Gastroesophageal sphincter (tissue), 4 donors: ENCODE measurements around the gene CCDC88C. TPM values are rescaled to one million over a fixed set of nuclear protein-coding genes. Genes with fewer than 3 reads are reported as not detected.

Experiments used
- ATAC-seq: fragments of 150-250 bp; one replicate; pipeline ENCODE4 v1.9.1; 2016; ENCODE audit warnings: mild to moderate bottlenecking, moderate library complexity
- H3K27ac ChIP-seq, 4 donors: fragments of 200-600 bp; sonication (generic) in 3 of 4; 1 replicate in 3 of 4; 2 replicates in 1 of 4; pipeline ENCODE4 v1.5.1; 2016 to 2019
- H3K27me3 ChIP-seq: fragments of 200-600 bp; sonication (generic); one replicate; pipeline ENCODE4 v1.5.1; 2019
- H3K36me3 ChIP-seq, 2 donors: fragments of 200-600 bp; sonication (generic); one replicate each; pipeline ENCODE4 v1.5.1; 2019; ENCODE audit warnings: control low read depth in 1 of 2
- H3K4me1 ChIP-seq, 3 donors: fragments of 200-600 bp; sonication (generic); 1 replicate in 2 of 3; 2 replicates in 1 of 3; pipeline ENCODE4 v1.5.1; 2016 to 2019; ENCODE audit warnings: control low read depth in 2 of 3
- H3K4me3 ChIP-seq, 2 donors: fragments of 200-600 bp; sonication (generic); one replicate each; pipeline ENCODE4 v1.5.1; 2019; ENCODE audit warnings: mild to moderate bottlenecking in 1 of 2, moderate library complexity in 1 of 2
- H3K9me3 ChIP-seq, 3 donors: fragments of 200-600 bp; sonication (generic); one replicate each; pipeline ENCODE4 v1.5.1; 2017 to 2019; ENCODE audit warnings: control low read depth in 2 of 3
- EP300 ChIP-seq: sonication (generic); formaldehyde crosslinking; IDR thresholded peaks from one replicate; pipeline ENCODE4 v1.6.1; 2017; ENCODE audit warnings: antibody characterized with exemption, mild to moderate bottlenecking
- POLR2A ChIP-seq, 2 donors: fragments of 450-650 bp; IDR thresholded peaks; one replicate each; pipeline ENCODE4 v1.6.1; 2017; ENCODE audit warnings: antibody characterized with exemption in 2 of 2, mild to moderate bottlenecking in 2 of 2, moderate library complexity in 1 of 2
- POLR2AphosphoS5 ChIP-seq: sonication (generic); formaldehyde crosslinking; IDR thresholded peaks from one replicate; pipeline ENCODE4 v1.6.1; 2017; ENCODE audit warnings: antibody characterized with exemption
- WGBS, 2 donors: methylation state at CpG; one replicate each; pipeline ENCODE4 v1.1.5; 2018; ENCODE audit warnings: low coverage in 1 of 2; 5-methylcytosine and 5-hydroxymethylcytosine counted together
- total RNA-seq, 4 donors: library from RNA; depleted of rRNA; stranded (reverse); fragments of >200 nt; gene quantifications; one replicate each; pipeline ENCODE4 v1.1.0, GENCODE V29; 2016
- TF ChIP-seq, protein P1 (sequence below), 4 experiments: fragments of 200-600 bp in 2 of 4; fragments of 450-650 bp in 2 of 4; sonication (generic) in 1 of 4; IDR thresholded peaks; one replicate each; pipeline ENCODE4 v1.5.1; 2017 to 2019; ENCODE audit warnings: antibody characterized with exemption in 4 of 4, mild to moderate bottlenecking in 2 of 4, moderate library complexity in 2 of 4

CCDC88C gene
- total RNA-seq, 4 donors from 2014 or later, result 2.0 to 10.1 (median 4.9) TPM

DNA sequence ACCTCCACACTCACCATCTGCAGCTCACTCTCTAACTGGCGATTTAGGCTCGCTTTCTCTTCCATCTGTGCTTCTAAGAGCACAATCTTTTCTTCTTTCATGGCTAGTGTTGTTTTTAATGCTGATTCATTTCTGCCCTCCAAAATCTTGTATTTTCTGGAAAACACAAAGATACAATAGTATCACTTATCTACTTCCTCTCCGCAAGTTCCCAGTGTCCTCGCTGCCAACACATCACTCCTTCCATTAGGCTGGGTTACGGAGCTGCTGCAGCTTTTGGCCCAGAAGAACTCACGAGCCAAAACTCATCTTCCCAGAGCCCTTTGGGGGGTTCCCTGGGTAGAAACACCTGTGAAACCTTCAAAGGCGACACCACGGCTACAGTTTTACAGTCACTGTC lies 109.3 kb downstream of the CCDC88C start:
- WGBS, 2 donors, result 91 to 100% methylated on average over 2 to 5 of the region's 8 CpGs
- ATAC-seq, result no peak

DNA sequence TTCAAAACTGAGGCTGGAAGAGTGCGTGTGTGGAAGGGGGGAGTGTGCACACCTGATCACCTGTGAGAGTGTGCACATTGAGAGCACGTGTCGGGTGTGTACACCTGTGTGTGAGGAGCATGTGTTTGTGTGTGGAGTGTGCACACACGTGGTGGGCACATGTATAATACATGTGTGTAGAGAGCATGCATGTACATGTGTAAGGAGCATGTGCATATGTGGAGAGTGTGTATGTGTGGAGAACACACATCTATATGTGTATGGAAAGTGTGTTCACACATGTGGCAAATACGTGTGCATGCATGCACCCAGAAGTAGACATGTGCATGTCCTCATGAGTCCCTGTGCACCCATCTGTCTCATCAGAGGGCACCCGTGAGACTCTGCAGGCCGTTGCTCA lies 110.0 kb downstream of the CCDC88C start:
- Histone ChIP-seq H3K36me3 (peaks cover 0 to 14% of the 10 kb centered on the region in 2 donors), H3K4me1 (no peaks in the 10 kb centered on the region), H3K27me3 (no peaks in the 10 kb centered on the region), H3K9me3 (no peaks in the 10 kb centered on the region), H3K27ac (no peak overlapping the region), H3K4me3 (no peak overlapping the region)
- WGBS, 2 donors, result 97 to 100% methylated on average over 3 to 6 of the region's 7 CpGs
- no peak for ATAC-seq
- TF ChIP-seq, protein P1, sequence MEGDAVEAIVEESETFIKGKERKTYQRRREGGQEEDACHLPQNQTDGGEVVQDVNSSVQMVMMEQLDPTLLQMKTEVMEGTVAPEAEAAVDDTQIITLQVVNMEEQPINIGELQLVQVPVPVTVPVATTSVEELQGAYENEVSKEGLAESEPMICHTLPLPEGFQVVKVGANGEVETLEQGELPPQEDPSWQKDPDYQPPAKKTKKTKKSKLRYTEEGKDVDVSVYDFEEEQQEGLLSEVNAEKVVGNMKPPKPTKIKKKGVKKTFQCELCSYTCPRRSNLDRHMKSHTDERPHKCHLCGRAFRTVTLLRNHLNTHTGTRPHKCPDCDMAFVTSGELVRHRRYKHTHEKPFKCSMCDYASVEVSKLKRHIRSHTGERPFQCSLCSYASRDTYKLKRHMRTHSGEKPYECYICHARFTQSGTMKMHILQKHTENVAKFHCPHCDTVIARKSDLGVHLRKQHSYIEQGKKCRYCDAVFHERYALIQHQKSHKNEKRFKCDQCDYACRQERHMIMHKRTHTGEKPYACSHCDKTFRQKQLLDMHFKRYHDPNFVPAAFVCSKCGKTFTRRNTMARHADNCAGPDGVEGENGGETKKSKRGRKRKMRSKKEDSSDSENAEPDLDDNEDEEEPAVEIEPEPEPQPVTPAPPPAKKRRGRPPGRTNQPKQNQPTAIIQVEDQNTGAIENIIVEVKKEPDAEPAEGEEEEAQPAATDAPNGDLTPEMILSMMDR (IDR thresholded peaks at IDR 0.05), result no peak
- no peak for TF ChIP-seq EP300
- TF ChIP-seq POLR2A (IDR thresholded peaks at IDR 0.05), result no peak
- TF ChIP-seq POLR2AphosphoS5, result no peak

More for the DNA sequence above, 109.3 kb downstream of the CCDC88C start:
- no peaks in the 10 kb centered on the region for H3K9me3 ChIP-seq
- no peaks in the 10 kb centered on the region for H3K27me3 ChIP-seq
- H3K36me3 ChIP-seq, result peaks cover 0 to 20% of the 10 kb centered on the region in 2 donors
- TF ChIP-seq EP300, result no peak
- TF ChIP-seq, protein P1 (IDR thresholded peaks at IDR 0.05), result no peak
- TF ChIP-seq POLR2AphosphoS5, result no peak
- no peak for TF ChIP-seq POLR2A (IDR thresholded peaks at IDR 0.05)
- no peak overlapping the region for H3K27ac ChIP-seq
- H3K4me3 ChIP-seq, result no peak overlapping the region
- H3K4me1 ChIP-seq, result no peaks in the 10 kb centered on the region

DNA sequence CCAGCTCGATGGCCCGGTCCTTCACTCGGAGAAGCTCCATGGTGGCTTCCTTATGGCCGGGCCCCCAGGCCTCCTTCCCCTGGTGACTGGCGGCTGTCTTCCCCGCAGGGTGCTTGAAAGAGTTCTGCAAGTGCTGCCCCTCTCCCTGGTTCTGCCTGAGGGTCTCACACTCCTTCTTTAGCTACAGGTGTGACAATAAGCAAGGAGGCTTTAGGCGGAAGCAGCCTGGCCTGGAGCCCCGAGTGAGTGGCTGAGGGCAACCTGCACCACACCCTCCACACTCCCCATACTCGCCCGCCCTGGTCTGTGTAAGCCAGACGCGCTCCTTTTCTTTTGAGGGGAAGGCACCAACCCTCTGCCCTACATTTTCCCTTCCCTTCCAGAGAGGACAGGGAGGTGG lies 110.6 kb downstream of the CCDC88C start:
- H3K27ac ChIP-seq, result no peak overlapping the region
- H3K36me3 ChIP-seq, result peaks cover 0 to 14% of the 10 kb centered on the region in 2 donors
- TF ChIP-seq POLR2A (IDR thresholded peaks at IDR 0.05), result no peak
- no peak for TF ChIP-seq EP300
- TF ChIP-seq POLR2AphosphoS5, result no peak
- TF ChIP-seq, protein P1 (IDR thresholded peaks at IDR 0.05), result no peak
- 82% methylated on average over 6 of the region's 12 CpGs; no CpG with 5 or more reads in 1 of the 2 donors for WGBS, 2 donors
- no peaks in the 10 kb centered on the region for H3K4me1 ChIP-seq
- ATAC-seq, result no peak
- H3K9me3 ChIP-seq, result no peaks in the 10 kb centered on the region
- H3K4me3 ChIP-seq, result no peak overlapping the region
- no peaks in the 10 kb centered on the region for H3K27me3 ChIP-seq

DNA sequence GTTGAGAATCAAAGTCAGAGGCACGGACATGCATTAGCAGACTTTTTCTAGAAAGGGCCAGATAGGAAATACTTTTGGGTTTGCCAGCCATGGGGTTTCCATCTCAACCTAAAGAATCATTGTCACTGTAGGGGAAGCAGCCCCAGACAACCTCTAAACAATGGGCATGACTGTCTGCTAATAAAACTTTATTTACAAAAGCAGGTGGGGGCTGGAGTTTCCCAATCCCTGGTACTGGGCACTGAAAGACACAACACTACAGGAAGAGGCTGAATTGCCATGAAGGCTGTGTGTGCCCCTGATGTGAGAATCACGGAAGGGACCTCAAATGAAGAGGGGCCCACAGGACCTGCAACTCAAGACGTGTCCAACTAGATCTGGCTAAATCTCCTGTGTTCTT lies 111.1 kb downstream of the CCDC88C start:
- Histone ChIP-seq H3K27ac (no peak overlapping the region), H3K9me3 (no peaks in the 10 kb centered on the region), H3K36me3 (peaks cover 0 to 14% of the 10 kb centered on the region in 2 donors), H3K4me1 (no peaks in the 10 kb centered on the region), H3K27me3 (no peaks in the 10 kb centered on the region), H3K4me3 (no peak overlapping the region)
- no peak for ATAC-seq
- no peak for TF ChIP-seq EP300
- TF ChIP-seq, protein P1 (IDR thresholded peaks at IDR 0.05), result no peak
- no peak for TF ChIP-seq POLR2AphosphoS5
- 89% methylated on average over 2 of the region's 3 CpGs; no CpG with 5 or more reads in 1 of the 2 donors for WGBS, 2 donors

DNA sequence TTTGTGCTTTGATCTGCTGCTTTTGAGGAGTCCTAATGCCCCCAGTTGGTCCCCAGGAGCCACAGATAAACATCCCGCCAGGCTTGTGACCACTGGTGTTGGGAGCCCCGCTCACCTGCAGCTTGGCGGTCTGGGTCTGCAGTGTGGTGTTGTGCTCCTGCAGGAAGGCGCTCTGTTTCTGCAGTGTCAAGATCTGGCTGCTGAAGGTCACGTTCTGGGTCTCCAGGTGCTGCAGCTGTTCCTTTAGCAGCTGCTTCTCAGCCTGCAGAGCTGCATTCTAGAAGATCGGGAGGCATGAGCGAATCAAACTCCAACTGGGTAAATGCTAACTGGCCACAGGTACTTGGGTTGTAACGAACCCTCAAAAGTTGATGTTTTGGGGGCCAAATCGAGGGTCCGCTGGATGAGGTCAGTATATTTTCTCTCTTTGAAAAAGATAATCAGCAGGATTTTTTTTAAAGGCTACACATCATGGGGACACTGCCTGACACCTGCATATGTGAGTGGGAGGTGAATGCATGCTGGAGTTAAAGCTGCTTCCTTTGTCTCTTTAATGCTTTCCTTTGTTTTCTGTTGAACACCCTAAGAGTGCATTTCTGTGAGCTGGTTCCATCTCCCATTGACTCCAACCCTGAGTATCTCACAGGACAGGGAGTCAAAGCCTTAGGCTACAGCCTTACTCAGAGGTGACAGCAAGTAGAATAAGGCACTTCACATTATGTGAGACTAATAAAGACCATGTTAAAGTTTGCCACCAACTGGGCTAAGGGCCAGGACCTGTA lies 111.8 kb downstream of the CCDC88C start:
- no peaks in the 10 kb centered on the region for H3K27me3 ChIP-seq
- H3K4me3 ChIP-seq, result no peak overlapping the region
- TF ChIP-seq, protein P1 (IDR thresholded peaks at IDR 0.05), result no peak
- TF ChIP-seq POLR2A (IDR thresholded peaks at IDR 0.05), result no peak
- no peak overlapping the region for H3K27ac ChIP-seq
- WGBS, 2 donors, result 89 to 100% methylated on average over 3 to 8 of the region's 10 CpGs
- ATAC-seq, result no peak
- no peaks in the 10 kb centered on the region for H3K9me3 ChIP-seq
- H3K4me1 ChIP-seq, result no peaks in the 10 kb centered on the region
- peaks cover 0 to 14% of the 10 kb centered on the region in 2 donors for H3K36me3 ChIP-seq
